PC-3 (cell line): ENCODE measurements around the gene C2orf15. TPM values are rescaled to one million over a fixed set of nuclear protein-coding genes. Genes with fewer than 3 reads are reported as not detected.

Experiments used
- ATAC-seq: fragments of 200-7000 bp; cut with Tn5 transposase; 2 replicates; pipeline ENCODE4 v1.9.1; 2020; ENCODE audit warnings: mild to moderate bottlenecking, moderate library complexity
- BruUV-seq: library from RNA; stranded (reverse); fragments of 400-500 nt; replicated peaks from 2 replicates; lab custom pipeline; 2021; lab: Mats Ljungman, UMichigan
- CTCF ChIA-PET: fragments of 300-600 bp; sonication (Branson Sonifier 250); formaldehyde crosslinking; loops from one replicate; lab custom pipeline; 2022; ENCODE audit warnings: antibody characterized with exemption; lab: Charles Lee
- POLR2A ChIA-PET: fragments of 300-600 bp; sonication (Branson Sonifier 250); formaldehyde crosslinking; loops from one replicate; lab custom pipeline; 2022; ENCODE audit warnings: antibody characterized with exemption; ENCODE audit not compliant: unreplicated experiment; lab: Charles Lee
- DNase-seq: peaks from one replicate; pipeline ENCODE4 v3.0.0-alpha.2; 2015
- H2AFZ ChIP-seq: fragments of 300-600 bp; sonication (generic); 2 replicates; pipeline ENCODE4 v1.6.0; 2016; ENCODE audit warnings: antibody characterized with exemption, low read length
- H3F3A ChIP-seq: fragments of 300-600 bp; sonication (generic); one replicate; pipeline ENCODE4 v1.6.0; 2017; ENCODE audit warnings: antibody characterized with exemption, low read length, control low read depth, mild to moderate bottlenecking; ENCODE audit not compliant: unreplicated experiment
- H3K27ac ChIP-seq: fragments of 300-600 bp; sonication (generic); 2 replicates; pipeline ENCODE4 v1.5.1; 2016; ENCODE audit warnings: mild to moderate bottlenecking, low read length
- H3K27me3 ChIP-seq: fragments of 300-600 bp; sonication (generic); 2 replicates; pipeline ENCODE4 v1.6.1; 2016; ENCODE audit warnings: low read length, mixed read lengths
- H3K36me3 ChIP-seq: fragments of 300-600 bp; sonication (generic); 2 replicates; pipeline ENCODE4 v1.6.1; 2016; ENCODE audit warnings: low read depth, mixed run types, low read length, mixed read lengths
- H3K4me1 ChIP-seq: fragments of 300-600 bp; sonication (generic); 2 replicates; pipeline ENCODE4 v1.5.1; 2016; ENCODE audit warnings: low read length; ENCODE audit not compliant: insufficient read depth
- H3K4me2 ChIP-seq: fragments of 300-600 bp; sonication (generic); 2 replicates; pipeline ENCODE4 v1.6.0; 2016; ENCODE audit warnings: low read length
- H3K4me3 ChIP-seq: fragments of 300-600 bp; sonication (generic); 2 replicates; pipeline ENCODE4 v1.5.1; 2016; ENCODE audit warnings: mild to moderate bottlenecking, low read length, mixed read lengths
- H3K79me2 ChIP-seq: fragments of 300-600 bp; sonication (generic); 2 replicates; pipeline ENCODE4 v1.6.1; 2017; ENCODE audit warnings: low read length, mixed read lengths
- H3K9ac ChIP-seq: fragments of 300-600 bp; sonication (generic); 2 replicates; pipeline ENCODE4 v1.6.0; 2016; ENCODE audit warnings: mild to moderate bottlenecking, low read length
- H3K9me2 ChIP-seq: fragments of 300-600 bp; sonication (generic); replicated peaks from 2 replicates; pipeline ENCODE4 v1.6.1; 2016; ENCODE audit warnings: mixed run types, low read length, mixed read lengths
- H3K9me3 ChIP-seq: fragments of 300-600 bp; sonication (generic); 2 replicates; pipeline ENCODE4 v1.6.1; 2016; ENCODE audit warnings: low read length, mixed read lengths
- H4K20me1 ChIP-seq: fragments of 300-600 bp; sonication (generic); 2 replicates; pipeline ENCODE4 v1.6.1; 2016; ENCODE audit warnings: low read length, mixed read lengths
- EZH2 ChIP-seq: fragments of 300-600 bp; sonication (generic); IDR thresholded peaks from one replicate; pipeline ENCODE4 v1.6.1; 2017; ENCODE audit warnings: antibody characterized with exemption, mild to moderate bottlenecking, low read length; ENCODE audit not compliant: unreplicated experiment
- EZH2phosphoT487 ChIP-seq: fragments of 300-600 bp; sonication (generic); IDR thresholded peaks from 2 replicates; pipeline ENCODE4 v1.6.1; 2018; ENCODE audit warnings: mild to moderate bottlenecking, antibody characterized with exemption, low read length, borderline replicate concordance
- intact Hi-C: fragments of 100-400 bp; cut with micrococcal nuclease; formaldehyde crosslinking; loops from 2 replicates; pipeline ENCODE4 v1.9.0; 2023
- total RNA-seq: library from RNA; depleted of rRNA; stranded (reverse); fragments of >200 nt; gene quantifications from 2 replicates; pipeline ENCODE4 v1.2.3, GENCODE V29; 2014
- TF ChIP-seq, protein P1 (sequence below): fragments of 300-600 bp; sonication (generic); conservative IDR thresholded peaks from 2 replicates; pipeline ENCODE4 v1.5.1; 2017; ENCODE audit warnings: antibody characterized with exemption, low read depth, mild to moderate bottlenecking, low read length

Gene C2orf15
- total RNA-seq, 1 experiment from 2014 or later, result 4.4 TPM

DNA sequence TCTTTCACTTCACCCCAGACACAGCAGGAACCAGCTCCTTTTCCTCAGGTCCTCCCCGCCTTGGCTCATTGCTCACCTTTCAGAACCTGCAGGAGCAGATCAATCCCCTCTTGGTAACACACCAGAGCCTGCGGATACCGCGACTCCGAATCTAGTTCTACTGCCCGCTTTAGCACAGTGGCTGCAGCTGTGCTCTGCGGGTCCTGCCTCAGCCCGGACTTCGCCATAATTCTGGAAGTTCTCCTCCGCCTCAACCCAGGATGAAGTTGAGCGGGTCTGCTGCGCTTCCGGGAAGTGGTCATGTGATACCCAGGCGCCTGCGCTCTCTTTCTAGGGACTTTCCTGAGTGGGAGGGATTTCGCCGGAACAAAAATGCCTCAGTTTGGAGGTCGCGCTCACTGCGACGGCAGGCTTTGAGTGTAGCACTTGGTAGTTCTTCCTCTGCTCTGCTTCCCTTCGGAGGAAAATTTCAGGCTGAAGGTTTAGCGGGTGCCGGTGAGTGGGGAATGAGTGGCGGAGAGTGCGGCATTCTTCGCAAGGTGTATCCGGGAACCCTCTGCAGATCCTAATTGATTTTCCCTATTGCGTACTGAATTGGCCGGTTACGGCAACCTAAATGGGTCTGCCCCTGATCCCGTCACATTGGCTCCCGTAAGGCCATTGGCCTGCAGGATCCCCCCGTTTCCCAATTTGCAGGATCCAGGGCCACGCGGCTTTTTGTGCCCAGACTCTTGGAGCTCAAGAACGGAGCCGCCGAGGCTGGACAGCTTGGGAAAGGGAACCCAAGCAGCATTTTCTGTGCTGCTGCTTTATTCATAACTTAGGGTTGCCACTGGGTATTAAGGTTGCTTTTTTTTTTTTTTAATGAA lies 39.5 kb downstream of the C2orf15 start, which contains the start of the genes MITD1 and MRPL30:
TSS of gene MITD1 (minus strand) at position 304 of the 869 bp plus-strand sequence. CDS start at position 227, 77 bp downstream.
TSS of gene MRPL30 (plus strand) at position 430 of the 869 bp plus-strand sequence. CDS start 5,020 bp downstream, outside the sequence.
- Histone ChIP-seq H3K79me2 (peaks cover 85% of the 10 kb centered on the region), H3K27me3 (no peaks in the 10 kb centered on the region), H3K4me1 (peaks cover 11% of the 10 kb centered on the region), H3K36me3 (no peaks in the 10 kb centered on the region), H3K9me3 (no peaks in the 10 kb centered on the region), H2AFZ (peak within 1 kb of the TSS; percentile 92), H4K20me1 (no peaks in the 10 kb centered on the region), H3K4me3 (peak within 1 kb of the TSS; percentile 99), H3K9me2 (no peaks in the 10 kb centered on the region), H3K9ac (peak within 1 kb of the TSS; percentile 87), H3K4me2 (peak within 1 kb of the TSS; percentile 78), H3F3A (no peaks in the 10 kb centered on the region), H3K27ac (peak within 1 kb of the TSS; percentile 27)
- POLR2A ChIA-PET, result interaction anchor here (1.0 kb wide), 1 partner anchor 156 kb away, joined by 21 read pairs; the partner anchor contains the start of gene EIF5B
- TSS peak; percentile 83 for BruUV-seq
- CTCF ChIA-PET, result interaction anchor here (0.7 kb wide), 1 partner anchor 40 kb away, joined by 3 read pairs; no protein-coding TSS in a partner anchor
- ATAC-seq, result peak; percentile 88
- intact Hi-C loops, result loop anchor here (1.0 to 2.0 kb wide), 3 partner anchors 26 to 155 kb away; partner anchors contain the start of genes C2orf15, LIPT1, TSGA10 and TXNDC9
- TF ChIP-seq, protein P1, sequence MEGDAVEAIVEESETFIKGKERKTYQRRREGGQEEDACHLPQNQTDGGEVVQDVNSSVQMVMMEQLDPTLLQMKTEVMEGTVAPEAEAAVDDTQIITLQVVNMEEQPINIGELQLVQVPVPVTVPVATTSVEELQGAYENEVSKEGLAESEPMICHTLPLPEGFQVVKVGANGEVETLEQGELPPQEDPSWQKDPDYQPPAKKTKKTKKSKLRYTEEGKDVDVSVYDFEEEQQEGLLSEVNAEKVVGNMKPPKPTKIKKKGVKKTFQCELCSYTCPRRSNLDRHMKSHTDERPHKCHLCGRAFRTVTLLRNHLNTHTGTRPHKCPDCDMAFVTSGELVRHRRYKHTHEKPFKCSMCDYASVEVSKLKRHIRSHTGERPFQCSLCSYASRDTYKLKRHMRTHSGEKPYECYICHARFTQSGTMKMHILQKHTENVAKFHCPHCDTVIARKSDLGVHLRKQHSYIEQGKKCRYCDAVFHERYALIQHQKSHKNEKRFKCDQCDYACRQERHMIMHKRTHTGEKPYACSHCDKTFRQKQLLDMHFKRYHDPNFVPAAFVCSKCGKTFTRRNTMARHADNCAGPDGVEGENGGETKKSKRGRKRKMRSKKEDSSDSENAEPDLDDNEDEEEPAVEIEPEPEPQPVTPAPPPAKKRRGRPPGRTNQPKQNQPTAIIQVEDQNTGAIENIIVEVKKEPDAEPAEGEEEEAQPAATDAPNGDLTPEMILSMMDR, result no peak
- TF ChIP-seq EZH2 (no peak), EZH2phosphoT487 (no peak)
- DNase-seq, result peak; percentile 97

DNA sequence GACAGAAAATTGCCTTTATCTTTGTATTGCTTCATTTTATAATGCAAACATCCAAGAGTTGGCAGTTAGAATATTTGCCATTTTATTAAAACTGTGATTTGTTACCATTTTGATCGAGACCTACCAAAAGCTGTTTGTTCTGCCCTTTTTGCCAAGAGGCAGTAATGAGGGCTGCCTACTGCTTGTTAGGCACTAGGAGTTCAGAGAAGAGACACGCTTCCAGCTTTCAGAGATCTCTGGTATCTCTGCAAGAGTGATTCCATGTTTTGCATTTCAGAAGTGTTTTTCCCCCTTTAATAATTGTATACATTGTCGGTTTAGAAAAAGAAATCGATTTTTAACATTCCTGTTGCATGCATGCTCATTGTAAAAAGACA lies 40.1 kb downstream of the C2orf15 start:
- POLR2A ChIA-PET, result interaction anchor here (0.6 to 1.0 kb wide), 2 partner anchors 41 to 156 kb away, joined by 3 to 21 read pairs; partner anchors contain the start of gene EIF5B
- Histone ChIP-seq H3K4me2 (peak overlapping the region; percentile 78), H3K27me3 (no peaks in the 10 kb centered on the region), H3K9me2 (no peaks in the 10 kb centered on the region), H3K9me3 (no peaks in the 10 kb centered on the region), H3K27ac (peak overlapping the region; percentile 27), H3F3A (no peaks in the 10 kb centered on the region), H4K20me1 (no peaks in the 10 kb centered on the region), H3K4me1 (peaks cover 11% of the 10 kb centered on the region), H3K9ac (peak overlapping the region; percentile 87), H3K4me3 (peak overlapping the region; percentile 99), H2AFZ (peak overlapping the region; percentile 58), H3K36me3 (no peaks in the 10 kb centered on the region), H3K79me2 (peaks cover 91% of the 10 kb centered on the region)
- intact Hi-C loops, result loop anchor here (1.0 to 2.0 kb wide), 3 partner anchors 27 to 155 kb away; partner anchors contain the start of genes C2orf15, LIPT1, TSGA10 and TXNDC9
- TF ChIP-seq, protein P1, result no peak
- TF ChIP-seq EZH2 (no peak), EZH2phosphoT487 (no peak)
- DNase-seq (peak; percentile 18), ATAC-seq (no peak)
- CTCF ChIA-PET, result no interaction called here
- no TSS peak for BruUV-seq
